Right lobe of liver (tissue), 6 donors: ENCODE measurements around the gene C19orf18. TPM values are rescaled to one million over a fixed set of nuclear protein-coding genes. Genes with fewer than 3 reads are reported as not detected.

Experiments
- ATAC-seq, 4 donors: fragments of 200-7000 bp; cut with Tn5 transposase; one replicate each; pipeline ENCODE4 v1.9.1; 2020; ENCODE audit warnings: mild to moderate bottlenecking in 4 of 4, moderate library complexity in 4 of 4
- DNase-seq, 3 donors: peaks; one replicate each; pipeline ENCODE4 v3.0.0-alpha.2; 2020
- H3K27ac ChIP-seq, 3 donors: fragments of 200-600 bp; one replicate each; pipeline ENCODE4 v1.8.0; 2022
- H3K27me3 ChIP-seq, 2 donors: fragments of 200-600 bp; one replicate each; pipeline ENCODE4 v1.8.0; 2022
- H3K36me3 ChIP-seq, 4 donors: fragments of 200-600 bp; sonication (generic) in 1 of 4; one replicate each; pipeline versions ENCODE4 v1.5.1 to v1.8.0; 2017 to 2022; ENCODE audit warnings: control low read depth in 1 of 4
- H3K4me1 ChIP-seq, 4 donors: fragments of 200-600 bp; sonication (generic) in 1 of 4; one replicate each; pipeline versions ENCODE4 v1.5.1 to v1.8.0; 2017 to 2022; ENCODE audit warnings: control low read depth in 1 of 4
- H3K4me3 ChIP-seq, 3 donors: fragments of 200-600 bp; one replicate each; pipeline ENCODE4 v1.8.0; 2022
- H3K9me3 ChIP-seq, 4 donors: fragments of 200-600 bp; sonication (generic) in 1 of 4; one replicate each; pipeline versions ENCODE4 v1.5.1 to v1.8.0; 2017 to 2022; ENCODE audit warnings: control low read depth in 1 of 4
- CTCF ChIP-seq, 4 donors: fragments of 200-600 bp in 3 of 4; fragments of 450-650 bp in 1 of 4; IDR thresholded peaks; one replicate each; pipeline versions ENCODE4 v1.5.1 to v1.8.0; 2016 to 2022; ENCODE audit warnings: antibody characterized with exemption in 4 of 4, mild to moderate bottlenecking in 2 of 4
- POLR2A ChIP-seq: fragments of 450-650 bp; IDR thresholded peaks from one replicate; pipeline ENCODE4 v1.6.1; 2017; ENCODE audit warnings: antibody characterized with exemption, mild to moderate bottlenecking
- WGBS: methylation state at CpG from one replicate; pipeline ENCODE4 v1.1.6; 2018; ENCODE audit warnings: low coverage, low lambda C conversion rate; ENCODE audit not compliant: insufficient coverage; ENCODE audit errors: missing lambda C conversion rate; 5-methylcytosine and 5-hydroxymethylcytosine counted together
- intact Hi-C, 2 donors: fragments of 100-400 bp; cut with DNase I; formaldehyde crosslinking; loops; one replicate each; pipeline versions ENCODE4 v1.11.2 to v1.14.1; 2022
- total RNA-seq, 6 experiments: library from RNA; depleted of rRNA in 2 of 6; stranded (reverse); fragments of >200 nt in 2 of 6; fragmentation: NEBNext Ultra II Directional in 3 of 6; extraction: Animal tissue kit (Norgen Biotek cat#: 25700) in 3 of 6; gene quantifications; one replicate each; pipeline versions ENCODE4 v1.1.0 to v1.2.4, GENCODE V29; 2016 to 2023
- donor health status: DM: no; HTN: yes; CAD: no.
- donor health status: DM: no; HTN: no; CAD: no.
- donor health status: DM: no; HTN: no; CAD: no.
- donor health status: DM: no; HTN: yes; CAD: no.
- donor health status: DM: no; HTN: yes; CAD: no.

C19orf18 gene
- total RNA-seq, 6 experiments from 2014 or later, result 0.24 to 0.88 (median 0.39) TPM; not detected in 3

- Histone ChIP-seq H3K4me3 (no peak overlapping the region), H3K36me3 (peaks cover 0 to 37% (median 17%) of the 10 kb centered on the region in 4 donors), H3K27ac (no peak overlapping the region), H3K4me1 (peaks cover 0 to 10% (median 2%) of the 10 kb centered on the region in 4 donors), H3K27me3 (no peaks in the 10 kb centered on the region), H3K9me3 (peaks cover 0 to 18% (median 4%) of the 10 kb centered on the region in 4 donors)
- intact Hi-C loops, result no loop called here
- no peak for ATAC-seq
- DNase-seq, result no peak
- TF ChIP-seq POLR2A (no peak), CTCF (IDR thresholded peaks at IDR 0.05) (no peak)
- WGBS, result no CpG with 5 or more reads among the region's 4 CpGs
Measured at GRCh38 chr19:58000677-58001076, 26.3 kb upstream of the C19orf18 start.

GRCh38 chr19:57992841-57993240 lies 18.5 kb upstream of the C19orf18 start:
- Histone ChIP-seq H3K36me3 (peaks cover 0 to 37% (median 11%) of the 10 kb centered on the region in 4 donors), H3K4me1 (no peaks in the 10 kb centered on the region), H3K27me3 (no peaks in the 10 kb centered on the region), H3K4me3 (no peak overlapping the region), H3K27ac (no peak overlapping the region), H3K9me3 (peaks cover 0 to 33% (median 14%) of the 10 kb centered on the region in 4 donors)
- 10% methylated on average over 1 of the region's 1 CpG for WGBS
- ATAC-seq (no peak), DNase-seq (no peak)
- TF ChIP-seq POLR2A, result no peak
- no peak for TF ChIP-seq CTCF (IDR thresholded peaks at IDR 0.05)
- intact Hi-C loops, result no loop called here

GRCh38 chr19:57978586-57979289 lies 4.4 kb upstream of the C19orf18 start:
- Histone ChIP-seq H3K4me1 (no peaks in the 10 kb centered on the region), H3K36me3 (peaks cover 0 to 55% (median 24%) of the 10 kb centered on the region in 4 donors), H3K4me3 (no peak overlapping the region), H3K27ac (no peak overlapping the region), H3K27me3 (no peaks in the 10 kb centered on the region), H3K9me3 (peaks cover 9 to 97% (median 59%) of the 10 kb centered on the region in 4 donors)
- TF ChIP-seq CTCF (IDR thresholded peaks at IDR 0.05), result no peak
- TF ChIP-seq POLR2A, result no peak
- ATAC-seq (no peak), DNase-seq (no peak)
- WGBS, result 96% methylated on average over 3 of the region's 3 CpGs
- intact Hi-C loops, result no loop called here

- peaks cover 0 to 13% (median 5%) of the 10 kb centered on the region in 4 donors for H3K9me3 ChIP-seq
- TF ChIP-seq POLR2A (no peak), CTCF (IDR thresholded peaks at IDR 0.05) (no peak)
- H3K36me3 ChIP-seq, result no peaks in the 10 kb centered on the region
- H3K27me3 ChIP-seq, result no peaks in the 10 kb centered on the region
- no peak overlapping the region for H3K4me3 ChIP-seq
- 70% methylated on average over 8 of the region's 8 CpGs for WGBS
- ATAC-seq (no peak), DNase-seq (no peak)
- intact Hi-C loops, result no loop called here
- no peak overlapping the region for H3K27ac ChIP-seq
- no peaks in the 10 kb centered on the region for H3K4me1 ChIP-seq
Measured at GRCh38 chr19:57964761-57965160, 9.6 kb downstream of the C19orf18 start.
